Mesothelial cell of epicardium (in vitro differentiated cells): ENCODE results near the gene SNX9. TPM values are rescaled to one million over a fixed set of nuclear protein-coding genes. Genes with fewer than 3 reads are reported as not detected.
"Not testable (repeated sequence)": the region's sequence is repeated elsewhere in the genome, so short reads cannot be mapped to it uniquely, and the experiment has no call there.

ENCODE experiments used
- DNase-seq, 2 experiments: peaks; one replicate each; pipeline ENCODE4 v3.0.0; 2021; ENCODE audit warnings: low spot score in 2 of 2; ENCODE audit not compliant: unreplicated experiment in 2 of 2
- H3K27ac Mint-ChIP-seq: 2 replicates; pipeline ENCODE4 v1.8.0; 2021; ENCODE audit warnings: mixed read lengths
- H3K27me3 Mint-ChIP-seq: 2 replicates; pipeline ENCODE4 v1.8.0; 2021; ENCODE audit warnings: low read depth, mixed read lengths
- H3K36me3 Mint-ChIP-seq: 2 replicates; pipeline ENCODE4 v1.8.0; 2021; ENCODE audit warnings: mixed read lengths
- H3K4me1 Mint-ChIP-seq: 2 replicates; pipeline ENCODE4 v1.8.0; 2021; ENCODE audit warnings: mixed read lengths
- H3K4me3 Mint-ChIP-seq: 2 replicates; pipeline ENCODE4 v1.8.0; 2021; ENCODE audit warnings: mild to moderate bottlenecking, moderate library complexity, mixed read lengths
- H3K9me3 Mint-ChIP-seq: 2 replicates; pipeline ENCODE4 v1.8.0; 2021; ENCODE audit warnings: mixed read lengths
- total RNA-seq: library from RNA; stranded (reverse); gene quantifications from 3 replicates; pipeline ENCODE4 v1.2.1, GENCODE V29; 2021
- TF ChIP-seq, protein P1 (sequence below): fragments of 200-600 bp; sonication (generic); IDR thresholded peaks from one replicate; pipeline ENCODE4 v1.5.0; 2021; ENCODE audit warnings: antibody characterized with exemption; ENCODE audit not compliant: unreplicated experiment

Gene SNX9
- total RNA-seq, 1 donor from 2014 or later = 23.1 TPM

DNA sequence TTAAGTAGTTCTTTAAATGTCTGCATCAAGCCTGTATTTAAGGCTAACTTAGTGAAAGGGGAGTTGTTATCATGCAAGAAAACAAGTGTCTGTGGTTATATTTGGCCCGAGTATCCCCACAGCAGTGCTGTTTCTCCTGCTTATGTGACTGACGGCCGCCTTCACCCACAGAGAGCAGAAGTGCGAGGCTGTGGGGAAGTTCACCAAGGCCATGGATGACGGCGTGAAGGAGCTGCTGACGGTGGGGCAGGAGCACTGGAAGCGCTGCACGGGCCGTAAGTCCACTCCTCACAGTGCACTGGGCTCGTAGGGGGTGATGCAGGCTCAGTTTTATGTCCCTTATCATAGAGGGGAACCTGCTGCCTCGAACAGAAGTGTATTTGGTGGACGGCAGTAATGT lies 105.4 kb downstream of the SNX9 start:
- no peak overlapping the region for H3K4me3 Mint-ChIP-seq
- no peak for DNase-seq
- H3K27ac Mint-ChIP-seq = no peak overlapping the region
- TF ChIP-seq, protein P1, sequence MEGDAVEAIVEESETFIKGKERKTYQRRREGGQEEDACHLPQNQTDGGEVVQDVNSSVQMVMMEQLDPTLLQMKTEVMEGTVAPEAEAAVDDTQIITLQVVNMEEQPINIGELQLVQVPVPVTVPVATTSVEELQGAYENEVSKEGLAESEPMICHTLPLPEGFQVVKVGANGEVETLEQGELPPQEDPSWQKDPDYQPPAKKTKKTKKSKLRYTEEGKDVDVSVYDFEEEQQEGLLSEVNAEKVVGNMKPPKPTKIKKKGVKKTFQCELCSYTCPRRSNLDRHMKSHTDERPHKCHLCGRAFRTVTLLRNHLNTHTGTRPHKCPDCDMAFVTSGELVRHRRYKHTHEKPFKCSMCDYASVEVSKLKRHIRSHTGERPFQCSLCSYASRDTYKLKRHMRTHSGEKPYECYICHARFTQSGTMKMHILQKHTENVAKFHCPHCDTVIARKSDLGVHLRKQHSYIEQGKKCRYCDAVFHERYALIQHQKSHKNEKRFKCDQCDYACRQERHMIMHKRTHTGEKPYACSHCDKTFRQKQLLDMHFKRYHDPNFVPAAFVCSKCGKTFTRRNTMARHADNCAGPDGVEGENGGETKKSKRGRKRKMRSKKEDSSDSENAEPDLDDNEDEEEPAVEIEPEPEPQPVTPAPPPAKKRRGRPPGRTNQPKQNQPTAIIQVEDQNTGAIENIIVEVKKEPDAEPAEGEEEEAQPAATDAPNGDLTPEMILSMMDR = no peak
- peaks cover 51% of the 10 kb centered on the region for H3K36me3 Mint-ChIP-seq
- peaks cover 4% of the 10 kb centered on the region for H3K9me3 Mint-ChIP-seq
- no peaks in the 10 kb centered on the region for H3K4me1 Mint-ChIP-seq
- no peaks in the 10 kb centered on the region for H3K27me3 Mint-ChIP-seq

DNA sequence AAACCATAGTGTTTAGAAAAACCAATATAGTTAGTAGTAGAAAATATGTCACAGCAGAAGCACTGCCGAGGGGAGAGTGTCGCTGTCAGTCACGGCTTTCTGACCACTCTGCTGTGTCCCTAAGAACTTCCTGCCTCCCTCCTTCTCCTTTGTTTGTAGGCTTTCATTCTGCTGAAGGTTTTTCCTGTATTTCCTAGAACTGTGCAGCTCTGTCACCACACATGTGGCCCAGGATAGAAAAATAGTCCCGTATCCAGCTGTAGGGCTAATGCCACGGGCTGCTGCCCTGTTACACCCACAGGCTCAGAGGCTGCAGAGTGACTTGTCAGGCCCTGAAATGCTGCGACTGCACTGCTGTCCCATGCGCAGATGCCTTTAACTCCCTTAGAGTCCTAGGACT lies 106.0 kb downstream of the SNX9 start:
- Mint-ChIP-seq H3K36me3 (peaks cover 46% of the 10 kb centered on the region), H3K9me3 (peaks cover 4% of the 10 kb centered on the region), H3K27ac (no peak overlapping the region), H3K27me3 (no peaks in the 10 kb centered on the region), H3K4me1 (no peaks in the 10 kb centered on the region), H3K4me3 (no peak overlapping the region)
- TF ChIP-seq, protein P1 = no peak
- DNase-seq = no peak

DNA sequence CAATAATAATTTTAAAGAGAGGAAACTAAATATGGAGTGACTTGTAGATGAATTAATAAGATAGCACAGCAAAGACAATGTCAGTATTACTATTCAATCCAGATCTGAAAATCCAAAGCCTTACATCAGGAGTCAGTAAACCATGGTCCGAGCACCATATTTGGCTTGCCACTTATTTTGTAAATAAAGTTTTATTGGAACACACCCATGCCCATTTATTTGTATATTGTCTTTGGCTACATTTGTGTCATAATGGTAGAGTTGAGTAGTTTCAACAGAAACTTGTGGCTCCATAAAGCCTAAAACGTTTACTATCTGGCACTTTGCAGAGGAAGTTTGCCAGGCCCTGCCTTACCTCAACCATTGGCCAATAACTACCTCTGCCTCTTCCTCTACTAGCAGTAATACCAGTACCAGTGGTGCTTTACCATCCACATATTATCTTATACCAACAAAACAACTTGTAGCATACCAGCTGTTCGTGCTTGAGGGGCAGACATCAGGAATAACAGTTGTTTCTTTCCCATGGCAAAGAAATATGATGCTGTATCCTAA lies 106.8 kb downstream of the SNX9 start:
- Mint-ChIP-seq H3K27me3 (no peaks in the 10 kb centered on the region), H3K4me1 (no peaks in the 10 kb centered on the region), H3K27ac (no peak overlapping the region), H3K9me3 (peaks cover 1% of the 10 kb centered on the region), H3K36me3 (peaks cover 41% of the 10 kb centered on the region), H3K4me3 (no peak overlapping the region)
- TF ChIP-seq, protein P1 = no peak
- DNase-seq = no peak

DNA sequence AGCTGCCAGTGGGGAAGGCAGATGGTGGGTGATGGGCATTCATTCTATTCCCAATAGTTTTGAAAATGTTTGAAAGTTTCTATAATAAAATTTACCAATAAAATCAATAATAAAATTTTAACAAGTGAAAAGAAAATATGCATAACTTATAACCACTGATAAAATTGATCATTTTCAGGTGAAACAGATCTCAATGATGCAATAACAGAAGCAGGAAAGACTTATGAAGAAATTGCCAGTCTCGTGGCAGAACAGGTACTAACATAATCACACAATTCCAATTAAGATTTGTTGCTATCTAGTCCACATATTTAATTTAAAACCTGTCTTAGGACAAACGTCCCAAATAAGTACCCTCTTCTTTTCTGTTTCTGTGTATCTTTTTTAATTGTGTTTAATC lies 112.7 kb downstream of the SNX9 start:
- H3K36me3 Mint-ChIP-seq = peaks cover 30% of the 10 kb centered on the region
- no peak overlapping the region for H3K27ac Mint-ChIP-seq
- no peak overlapping the region for H3K4me3 Mint-ChIP-seq
- no peaks in the 10 kb centered on the region for H3K9me3 Mint-ChIP-seq
- no peak for DNase-seq
- no peaks in the 10 kb centered on the region for H3K4me1 Mint-ChIP-seq
- TF ChIP-seq, protein P1 = no peak
- no peaks in the 10 kb centered on the region for H3K27me3 Mint-ChIP-seq

DNA sequence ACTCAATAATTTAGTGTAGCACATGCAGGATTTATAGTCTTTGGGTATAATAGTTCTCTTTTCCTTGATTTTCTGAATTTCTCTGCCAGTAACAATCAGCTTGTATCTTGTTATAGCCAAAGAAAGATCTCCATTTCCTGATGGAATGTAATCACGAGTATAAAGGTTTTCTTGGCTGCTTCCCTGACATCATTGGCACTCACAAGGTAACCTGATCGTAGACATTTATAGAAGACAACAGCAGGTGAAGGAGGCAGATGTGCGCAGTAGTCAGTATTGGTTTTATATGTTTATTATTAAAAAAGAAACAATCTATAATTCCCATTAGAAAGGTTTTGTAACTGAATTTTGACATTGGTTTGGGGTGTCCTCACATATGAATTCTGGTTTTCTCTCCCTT lies 114.3 kb downstream of the SNX9 start:
- H3K27me3 Mint-ChIP-seq = no peaks in the 10 kb centered on the region
- H3K4me3 Mint-ChIP-seq = no peak overlapping the region
- no peak overlapping the region for H3K27ac Mint-ChIP-seq
- TF ChIP-seq, protein P1 = no peak
- H3K36me3 Mint-ChIP-seq = peaks cover 28% of the 10 kb centered on the region
- no peak for DNase-seq
- no peaks in the 10 kb centered on the region for H3K4me1 Mint-ChIP-seq
- H3K9me3 Mint-ChIP-seq = no peaks in the 10 kb centered on the region

DNA sequence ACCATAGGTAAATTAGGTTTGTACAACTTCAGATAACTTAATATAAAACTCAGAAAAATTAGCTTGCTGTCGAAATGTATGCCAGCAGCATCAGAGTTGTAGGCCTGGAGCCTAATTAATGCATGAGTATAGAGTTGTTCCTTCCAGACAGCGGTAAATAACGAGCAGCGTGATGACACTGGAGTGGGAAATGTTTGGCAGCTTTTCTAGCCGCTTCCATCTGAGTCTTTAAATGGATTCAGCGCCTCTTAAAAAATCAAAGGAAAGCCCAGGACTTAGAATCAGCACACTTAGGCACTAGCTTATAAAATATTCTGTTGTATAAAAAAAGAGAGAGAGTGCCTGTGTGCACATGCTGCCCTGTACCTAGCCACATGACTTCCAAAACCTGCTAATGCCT lies 114.9 kb downstream of the SNX9 start:
- TF ChIP-seq, protein P1 = no peak
- Mint-ChIP-seq H3K9me3 (no peaks in the 10 kb centered on the region), H3K27ac (no peak overlapping the region), H3K36me3 (peaks cover 30% of the 10 kb centered on the region), H3K4me1 (no peaks in the 10 kb centered on the region), H3K27me3 (no peaks in the 10 kb centered on the region), H3K4me3 (no peak overlapping the region)
- DNase-seq = no peak

DNA sequence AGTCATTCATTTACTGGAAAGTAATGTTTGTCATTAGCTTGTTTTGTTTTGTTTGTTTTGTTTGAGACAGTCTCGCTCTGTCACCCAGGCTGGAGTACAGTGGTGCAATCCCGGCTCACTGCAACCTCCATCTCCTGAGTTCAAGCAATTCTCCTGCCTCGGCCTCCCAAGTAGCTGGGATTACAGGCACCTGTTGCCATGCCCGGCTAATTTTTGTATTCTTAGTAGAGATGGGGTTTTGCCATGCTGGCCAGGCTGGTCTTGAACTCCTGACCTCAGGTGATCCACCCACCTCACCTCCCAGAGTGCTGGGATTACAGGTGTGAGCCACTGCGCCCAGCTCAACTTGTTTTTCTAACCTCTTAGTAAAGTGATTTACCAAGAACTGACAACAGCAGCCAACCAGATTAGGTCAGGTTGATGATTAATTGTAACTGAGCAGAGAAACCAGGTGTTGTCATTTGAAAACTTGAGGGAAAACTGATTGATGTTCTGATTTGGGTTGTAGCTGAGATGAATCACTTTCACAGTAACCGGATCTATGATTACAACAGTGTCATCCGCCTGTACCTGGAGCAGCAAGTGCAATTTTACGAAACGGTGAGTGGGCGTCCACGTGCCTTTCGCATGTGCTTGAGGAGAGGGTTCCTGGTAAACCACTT lies 117.5 kb downstream of the SNX9 start:
- H3K36me3 Mint-ChIP-seq = peaks cover 42% of the 10 kb centered on the region
- H3K4me1 Mint-ChIP-seq, H3K9me3 Mint-ChIP-seq, H3K4me3 Mint-ChIP-seq, H3K27me3 Mint-ChIP-seq, H3K27ac Mint-ChIP-seq, DNase-seq: not testable (repeated sequence)
